SU-DHL-6 (cell line): ENCODE results near the gene FAM107A.

Experiments used
- H2AFZ ChIP-seq: fragments of 200-600 bp; sonication (generic); 2 replicates; pipeline ENCODE4 v1.6.1; 2014; ENCODE audit warnings: low read depth, mild to moderate bottlenecking, moderate library complexity, mixed read lengths, antibody characterized with exemption, low read length; ENCODE audit not compliant: severe bottlenecking
- H3F3A ChIP-seq: fragments of 200-600 bp; shearing (Covaris generic); 2 replicates; pipeline ENCODE4 v1.6.0; 2016; ENCODE audit warnings: antibody characterized with exemption, mild to moderate bottlenecking; ENCODE audit not compliant: insufficient read depth
- H3K27ac ChIP-seq: fragments of 200-600 bp; sonication (generic); 2 replicates; pipeline ENCODE4 v1.5.1; 2016; ENCODE audit warnings: low read depth, mild to moderate bottlenecking, low read length, moderate library complexity, mixed read lengths
- H3K27me3 ChIP-seq: fragments of 200-600 bp; sonication (generic), shearing (Covaris generic); 2 replicates; pipeline ENCODE4 v1.6.0; 2014; ENCODE audit warnings: mild to moderate bottlenecking, low read length
- H3K36me3 ChIP-seq: fragments of 200-600 bp; sonication (generic); 2 replicates; pipeline ENCODE4 v1.6.1; 2014; ENCODE audit warnings: mild to moderate bottlenecking, low read length, mixed read lengths
- H3K4me2 ChIP-seq: fragments of 300-600, 200-600 bp; shearing (Covaris generic), sonication (generic); 2 replicates; pipeline ENCODE4 v1.6.0; 2014; ENCODE audit warnings: low read length, low read depth, mild to moderate bottlenecking; ENCODE audit not compliant: poor library complexity, severe bottlenecking
- H3K4me3 ChIP-seq: fragments of 200-600 bp; sonication (generic); 2 replicates; pipeline ENCODE4 v1.5.1; 2014; ENCODE audit warnings: antibody characterized with exemption, low read length, mild to moderate bottlenecking, mixed read lengths; ENCODE audit not compliant: insufficient read depth, poor library complexity, severe bottlenecking
- H3K79me2 ChIP-seq: fragments of 200-600 bp; sonication (generic); 2 replicates; pipeline ENCODE4 v1.6.1; 2014; ENCODE audit warnings: mild to moderate bottlenecking, low read length, moderate library complexity; ENCODE audit not compliant: insufficient read depth
- H3K9ac ChIP-seq: fragments of 200-600 bp; sonication (generic); 2 replicates; pipeline ENCODE4 v1.7.0; 2014; ENCODE audit warnings: mild to moderate bottlenecking, low read length
- H3K9me2 ChIP-seq: fragments of 200-600 bp; sonication (generic); replicated peaks from 2 replicates; pipeline ENCODE4 v1.6.1; 2014; ENCODE audit warnings: low read length; ENCODE audit not compliant: insufficient read depth
- H3K9me3 ChIP-seq: fragments of 200-600 bp; sonication (generic); 2 replicates; pipeline ENCODE4 v1.6.1; 2014; ENCODE audit warnings: low read length, mixed read lengths; ENCODE audit not compliant: insufficient read depth
- H4K20me1 ChIP-seq: fragments of 200-600 bp; sonication (generic); 2 replicates; pipeline ENCODE4 v1.6.1; 2014; ENCODE audit warnings: low read depth, mild to moderate bottlenecking, antibody characterized with exemption, low read length, moderate library complexity, mixed read lengths
- EZH2phosphoT487 ChIP-seq: fragments of 200-600 bp; sonication (generic), shearing (Covaris generic); conservative IDR thresholded peaks from 2 replicates; pipeline ENCODE4 v1.6.1; 2018; ENCODE audit warnings: mild to moderate bottlenecking, antibody characterized with exemption, low read length, moderate library complexity, mixed read lengths
- TF ChIP-seq, protein P1 (sequence below): fragments of 200-600 bp; sonication (generic); IDR thresholded peaks from one replicate; pipeline ENCODE4 v1.5.1; 2017; ENCODE audit warnings: antibody characterized with exemption, mild to moderate bottlenecking, low read length, moderate library complexity; ENCODE audit not compliant: insufficient read depth, poor library complexity, severe bottlenecking

The FAM107A gene

DNA sequence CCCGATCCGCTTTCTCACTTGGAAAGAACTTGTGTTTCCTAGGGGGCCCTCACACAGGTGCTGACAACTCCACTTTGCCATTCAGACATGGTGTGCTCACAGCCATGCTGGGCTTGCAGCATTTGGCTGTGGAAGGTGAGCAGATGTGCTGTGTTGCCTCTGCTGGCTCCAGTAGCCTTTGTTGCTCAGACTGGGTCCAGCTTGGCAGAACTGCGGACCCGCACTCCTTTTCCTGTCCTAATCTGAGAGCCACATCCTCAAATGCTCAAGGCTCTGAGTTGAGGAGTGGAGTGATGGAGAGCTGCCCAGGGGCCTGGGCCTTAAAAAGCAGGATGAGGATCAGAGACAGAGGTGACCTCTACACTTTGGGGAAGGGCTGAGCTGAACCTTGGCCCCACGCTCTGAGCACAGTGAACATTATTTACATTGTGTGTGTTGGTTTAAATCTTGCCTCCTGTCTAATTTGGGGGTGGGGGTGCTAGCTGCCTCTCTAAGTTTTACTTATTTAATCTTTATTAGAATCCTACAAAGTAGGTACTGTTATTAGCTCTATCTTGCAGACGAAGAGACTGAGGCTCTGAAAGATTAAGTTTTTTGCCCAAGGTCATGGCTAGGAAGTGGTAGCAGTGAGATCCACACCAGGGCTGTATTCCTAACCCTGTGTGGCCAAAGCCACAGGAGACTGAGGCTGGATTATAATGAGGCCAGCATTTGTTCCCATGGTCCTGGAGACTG, 57.4 kb downstream of the FAM107A start:
- Histone ChIP-seq H3K36me3 (no peaks in the 10 kb centered on the region), H3K27me3 (no peaks in the 10 kb centered on the region), H4K20me1 (no peaks in the 10 kb centered on the region), H3F3A (no peaks in the 10 kb centered on the region), H3K9me3 (no peaks in the 10 kb centered on the region), H3K4me3 (no peak overlapping the region), H2AFZ (no peak overlapping the region), H3K79me2 (no peaks in the 10 kb centered on the region), H3K9ac (no peak overlapping the region), H3K27ac (no peak overlapping the region), H3K4me2 (no peak overlapping the region), H3K9me2 (no peaks in the 10 kb centered on the region)
- TF ChIP-seq, protein P1, sequence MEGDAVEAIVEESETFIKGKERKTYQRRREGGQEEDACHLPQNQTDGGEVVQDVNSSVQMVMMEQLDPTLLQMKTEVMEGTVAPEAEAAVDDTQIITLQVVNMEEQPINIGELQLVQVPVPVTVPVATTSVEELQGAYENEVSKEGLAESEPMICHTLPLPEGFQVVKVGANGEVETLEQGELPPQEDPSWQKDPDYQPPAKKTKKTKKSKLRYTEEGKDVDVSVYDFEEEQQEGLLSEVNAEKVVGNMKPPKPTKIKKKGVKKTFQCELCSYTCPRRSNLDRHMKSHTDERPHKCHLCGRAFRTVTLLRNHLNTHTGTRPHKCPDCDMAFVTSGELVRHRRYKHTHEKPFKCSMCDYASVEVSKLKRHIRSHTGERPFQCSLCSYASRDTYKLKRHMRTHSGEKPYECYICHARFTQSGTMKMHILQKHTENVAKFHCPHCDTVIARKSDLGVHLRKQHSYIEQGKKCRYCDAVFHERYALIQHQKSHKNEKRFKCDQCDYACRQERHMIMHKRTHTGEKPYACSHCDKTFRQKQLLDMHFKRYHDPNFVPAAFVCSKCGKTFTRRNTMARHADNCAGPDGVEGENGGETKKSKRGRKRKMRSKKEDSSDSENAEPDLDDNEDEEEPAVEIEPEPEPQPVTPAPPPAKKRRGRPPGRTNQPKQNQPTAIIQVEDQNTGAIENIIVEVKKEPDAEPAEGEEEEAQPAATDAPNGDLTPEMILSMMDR, result no peak
- no peak for TF ChIP-seq EZH2phosphoT487

DNA sequence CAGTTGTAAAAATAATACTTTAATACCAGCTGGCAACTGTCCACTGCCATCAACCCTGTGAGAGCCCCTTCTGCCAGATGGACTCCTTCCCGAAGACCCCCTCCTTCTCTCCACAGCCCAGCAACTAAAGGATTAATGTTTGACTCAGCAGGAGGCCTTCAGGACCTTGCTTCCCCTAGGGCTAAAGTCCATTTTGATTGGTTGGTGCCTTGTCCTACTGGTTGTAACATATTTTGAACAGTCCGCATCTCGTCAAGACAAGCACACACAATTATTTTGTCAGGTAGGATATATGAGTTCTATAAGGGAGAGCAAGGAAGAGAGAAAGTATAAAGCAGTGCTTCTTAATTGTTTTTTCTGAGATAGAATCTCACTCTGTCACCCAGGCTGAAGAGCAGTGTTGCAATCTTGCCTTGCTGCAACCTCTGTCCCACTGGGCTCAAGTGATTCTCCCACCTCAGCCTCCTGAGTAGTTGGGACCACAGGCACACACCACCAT, 58.9 kb downstream of the FAM107A start:
- H3K4me2 ChIP-seq, result no peak overlapping the region
- no peak overlapping the region for H3K9ac ChIP-seq
- H4K20me1 ChIP-seq, result no peaks in the 10 kb centered on the region
- no peaks in the 10 kb centered on the region for H3K36me3 ChIP-seq
- TF ChIP-seq, protein P1, result no peak
- TF ChIP-seq EZH2phosphoT487, result no peak
- H2AFZ ChIP-seq, result no peak overlapping the region
- no peak overlapping the region for H3K4me3 ChIP-seq
- H3K27ac ChIP-seq, result no peak overlapping the region
- no peaks in the 10 kb centered on the region for H3K9me2 ChIP-seq
- no peaks in the 10 kb centered on the region for H3K79me2 ChIP-seq
- no peaks in the 10 kb centered on the region for H3K27me3 ChIP-seq
- no peaks in the 10 kb centered on the region for H3K9me3 ChIP-seq
- no peaks in the 10 kb centered on the region for H3F3A ChIP-seq

DNA sequence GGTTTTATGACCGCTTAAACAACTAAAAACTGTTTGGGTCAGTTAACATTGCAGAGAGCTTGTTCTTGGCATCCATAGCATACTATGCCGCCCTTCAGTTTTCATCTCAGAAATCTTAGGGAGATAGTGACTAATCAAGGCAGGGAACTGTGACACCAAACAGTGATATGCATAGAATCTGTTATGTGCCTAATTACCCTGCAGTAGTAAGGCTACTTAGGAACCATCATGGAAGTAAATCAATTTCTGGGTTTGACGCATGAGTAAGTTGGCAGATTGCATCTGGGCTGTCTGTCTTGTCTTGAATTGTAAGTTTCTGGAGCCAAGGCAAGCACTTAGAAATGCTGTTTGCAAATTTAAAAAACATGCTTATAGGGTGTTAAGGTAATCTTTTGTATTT, 62.8 kb downstream of the FAM107A start:
- Histone ChIP-seq H3K36me3 (no peaks in the 10 kb centered on the region), H3F3A (no peaks in the 10 kb centered on the region), H2AFZ (no peak overlapping the region), H3K4me3 (no peak overlapping the region), H3K27ac (no peak overlapping the region), H4K20me1 (no peaks in the 10 kb centered on the region), H3K79me2 (no peaks in the 10 kb centered on the region), H3K9ac (no peak overlapping the region), H3K4me2 (no peak overlapping the region), H3K9me2 (no peaks in the 10 kb centered on the region), H3K27me3 (no peaks in the 10 kb centered on the region), H3K9me3 (no peaks in the 10 kb centered on the region)
- TF ChIP-seq, protein P1, result no peak
- TF ChIP-seq EZH2phosphoT487, result no peak
